ENCODE results near the gene KAT6B. TPM values are rescaled to one million over a fixed set of nuclear protein-coding genes. Genes with fewer than 3 reads are reported as not detected.

Gene KAT6B
- total and polyA plus RNA-seq, 8 donors, result 3.7 to 109 (median 34.3) TPM

GRCh38 chr10:74910976-74911350 is 84.6 kb downstream of the KAT6B start:
- peaks cover 0 to 86% (median 23%) of the 10 kb centered on the region in 4 donors for H3K4me1 ChIP-seq
- H3K27ac ChIP-seq, result peak overlapping the region in 1 of 5 donors; percentile 29
- TF ChIP-seq, protein P1, sequence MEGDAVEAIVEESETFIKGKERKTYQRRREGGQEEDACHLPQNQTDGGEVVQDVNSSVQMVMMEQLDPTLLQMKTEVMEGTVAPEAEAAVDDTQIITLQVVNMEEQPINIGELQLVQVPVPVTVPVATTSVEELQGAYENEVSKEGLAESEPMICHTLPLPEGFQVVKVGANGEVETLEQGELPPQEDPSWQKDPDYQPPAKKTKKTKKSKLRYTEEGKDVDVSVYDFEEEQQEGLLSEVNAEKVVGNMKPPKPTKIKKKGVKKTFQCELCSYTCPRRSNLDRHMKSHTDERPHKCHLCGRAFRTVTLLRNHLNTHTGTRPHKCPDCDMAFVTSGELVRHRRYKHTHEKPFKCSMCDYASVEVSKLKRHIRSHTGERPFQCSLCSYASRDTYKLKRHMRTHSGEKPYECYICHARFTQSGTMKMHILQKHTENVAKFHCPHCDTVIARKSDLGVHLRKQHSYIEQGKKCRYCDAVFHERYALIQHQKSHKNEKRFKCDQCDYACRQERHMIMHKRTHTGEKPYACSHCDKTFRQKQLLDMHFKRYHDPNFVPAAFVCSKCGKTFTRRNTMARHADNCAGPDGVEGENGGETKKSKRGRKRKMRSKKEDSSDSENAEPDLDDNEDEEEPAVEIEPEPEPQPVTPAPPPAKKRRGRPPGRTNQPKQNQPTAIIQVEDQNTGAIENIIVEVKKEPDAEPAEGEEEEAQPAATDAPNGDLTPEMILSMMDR (IDR thresholded peaks at IDR 0.05), result no peak
- TF ChIP-seq POLR2A (IDR thresholded peaks at IDR 0.05) (no peak), EP300 (IDR thresholded peaks at IDR 0.05) (no peak), POLR2AphosphoS5 (IDR thresholded peaks at IDR 0.05) (no peak)
- H3K27me3 ChIP-seq, result no peaks in the 10 kb centered on the region
- H3K4me3 ChIP-seq, result no peak overlapping the region
- no peaks in the 10 kb centered on the region for H3K9me3 ChIP-seq
- intact Hi-C loops (cut with DNase I; ENCODE audit: low total_unique reads), result no loop called here
- H3K36me3 ChIP-seq, result no peaks in the 10 kb centered on the region
- WGBS, 5 donors, result 60 to 92% (median 86%) methylated on average over 2 of the region's 2 CpGs
- DNase-seq, result no peak

DNA sequence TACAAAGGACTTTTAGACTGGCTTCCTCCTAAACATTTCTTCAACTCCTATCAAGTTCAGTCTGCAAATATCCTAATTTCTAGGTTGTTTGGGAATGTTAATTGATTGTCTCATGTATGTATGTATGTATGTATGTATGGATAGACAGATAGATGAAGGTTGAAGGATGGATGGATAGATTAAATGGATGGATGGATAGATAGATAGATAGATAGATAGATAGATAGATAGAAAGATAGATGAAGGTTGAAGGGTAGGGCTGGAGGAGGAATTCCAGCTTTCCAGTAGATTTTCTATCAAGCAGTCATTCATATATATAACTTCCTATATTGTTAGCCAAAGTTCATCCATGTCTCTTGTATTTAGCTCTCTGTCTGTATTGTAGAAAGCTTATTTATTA is 85.8 kb downstream of the KAT6B start:
- H3K9me3 ChIP-seq, result no peaks in the 10 kb centered on the region
- peaks cover 0 to 85% (median 32%) of the 10 kb centered on the region in 4 donors for H3K4me1 ChIP-seq
- H3K27me3 ChIP-seq, result no peaks in the 10 kb centered on the region
- TF ChIP-seq EP300 (IDR thresholded peaks at IDR 0.05), result no peak
- TF ChIP-seq POLR2AphosphoS5 (IDR thresholded peaks at IDR 0.05), result no peak
- TF ChIP-seq POLR2A (IDR thresholded peaks at IDR 0.05), result no peak
- TF ChIP-seq, protein P1 (IDR thresholded peaks at IDR 0.05), result no peak
- no peaks in the 10 kb centered on the region for H3K36me3 ChIP-seq
- intact Hi-C loops (cut with DNase I; ENCODE audit: low total_unique reads), result no loop called here
- H3K4me3 ChIP-seq, result no peak overlapping the region
- no peak overlapping the region for H3K27ac ChIP-seq
- DNase-seq, result no peak

DNA sequence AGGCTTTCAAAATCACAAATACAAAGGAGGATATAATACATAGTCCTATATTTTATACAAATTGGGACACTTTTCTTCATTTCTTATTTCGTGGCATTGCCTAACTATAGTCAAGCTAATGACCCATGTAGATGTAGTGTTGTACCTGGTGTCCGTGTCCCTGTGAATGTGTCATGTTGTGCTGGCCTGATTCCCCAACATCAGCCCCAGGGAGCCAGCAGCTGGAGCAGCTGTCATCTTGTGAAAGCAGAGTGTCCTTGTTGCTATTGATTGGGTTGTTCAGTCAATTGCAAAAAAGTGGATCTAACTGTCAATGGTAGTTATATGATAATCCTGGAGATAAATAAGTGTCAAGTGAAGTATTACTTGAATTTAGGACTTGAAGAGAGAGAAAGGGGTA is 86.3 kb downstream of the KAT6B start:
- H3K27ac ChIP-seq, result no peak overlapping the region
- intact Hi-C loops (cut with DNase I; ENCODE audit: low total_unique reads), result no loop called here
- H3K27me3 ChIP-seq, result no peaks in the 10 kb centered on the region
- no peak for DNase-seq
- no peaks in the 10 kb centered on the region for H3K9me3 ChIP-seq
- no peak overlapping the region for H3K4me3 ChIP-seq
- no peaks in the 10 kb centered on the region for H3K36me3 ChIP-seq
- H3K4me1 ChIP-seq, result peaks cover 0 to 86% (median 37%) of the 10 kb centered on the region in 4 donors
- TF ChIP-seq POLR2AphosphoS5 (IDR thresholded peaks at IDR 0.05) (no peak), EP300 (IDR thresholded peaks at IDR 0.05) (no peak), POLR2A (IDR thresholded peaks at IDR 0.05) (no peak)
- TF ChIP-seq, protein P1 (IDR thresholded peaks at IDR 0.05), result no peak
- WGBS, 5 donors, result 87 to 95% (median 94%) methylated on average over 2 of the region's 2 CpGs

DNA sequence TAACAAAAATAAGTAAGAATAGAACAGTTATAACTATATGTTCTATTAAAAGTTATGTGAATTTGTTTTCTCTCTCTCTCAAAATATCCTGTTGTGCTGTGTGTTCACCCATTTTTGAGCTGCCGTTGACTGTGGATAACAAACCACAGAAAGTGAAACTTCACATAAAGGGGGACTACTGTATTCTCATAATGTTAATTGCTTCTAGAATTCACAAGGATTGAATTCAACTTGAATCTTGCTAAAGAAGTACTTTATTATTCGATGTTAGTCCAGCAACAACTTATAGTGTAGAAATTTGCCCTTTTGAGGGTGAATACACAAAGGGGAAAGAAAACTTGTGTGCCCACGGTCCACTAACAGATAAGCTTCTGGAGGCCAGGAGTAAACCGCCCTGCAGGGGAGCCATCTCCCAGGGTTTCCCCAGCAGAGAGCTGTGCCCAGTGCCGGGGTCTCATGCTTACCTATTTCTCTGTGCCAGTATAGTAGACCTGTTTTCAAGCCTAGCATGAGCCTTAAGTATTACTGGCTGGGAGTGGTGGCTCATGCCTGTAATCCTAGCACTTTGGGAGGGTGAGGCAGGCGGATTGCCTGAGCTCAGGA is 87.1 kb downstream of the KAT6B start:
- Histone ChIP-seq H3K27ac (peak overlapping the region in 3 of 5 donors; percentile 18 to 55 (median 39)), H3K4me1 (peaks cover 0 to 93% (median 42%) of the 10 kb centered on the region in 4 donors), H3K27me3 (no peaks in the 10 kb centered on the region), H3K36me3 (no peaks in the 10 kb centered on the region), H3K4me3 (peak overlapping the region in 1 of 4 donors; percentile 23), H3K9me3 (no peaks in the 10 kb centered on the region)
- WGBS, 5 donors, result 43 to 57% (median 52%) methylated on average over 6 of the region's 6 CpGs
- no peak for DNase-seq
- TF ChIP-seq POLR2A (IDR thresholded peaks at IDR 0.05), result no peak
- TF ChIP-seq EP300 (IDR thresholded peaks at IDR 0.05), result no peak
- no peak for TF ChIP-seq POLR2AphosphoS5 (IDR thresholded peaks at IDR 0.05)
- TF ChIP-seq, protein P1 (IDR thresholded peaks at IDR 0.05), result no peak
- intact Hi-C loops (cut with DNase I; ENCODE audit: low total_unique reads), result no loop called here

All from stomach (tissue), 9 donors.